HEK293 (cell line): Measurements from ENCODE around the gene RBBP5.

Experiments used
- CTCF ChIA-PET: fragments of 350-600 bp; formaldehyde crosslinking; extraction: SDS; loops from one replicate; lab custom pipeline; 2021; ENCODE audit warnings: antibody characterized with exemption; lab: Yijun Ruan, JAX
- POLR2A ChIA-PET: fragments of 300-600 bp; formaldehyde crosslinking; extraction: SDS; loops from one replicate; lab custom pipeline; 2020; ENCODE audit warnings: antibody characterized with exemption, inconsistent platforms; lab: Yijun Ruan, JAX
- H3K27ac ChIP-seq: fragments of 200-500 bp; sonication (Bioruptor generic); 2 replicates; pipeline ENCODE4 v1.5.1; 2014; ENCODE audit warnings: low read depth, low read length, control low read depth, inconsistent platforms; ENCODE audit errors: extremely low read depth
- H3K36me3 ChIP-seq, 2 experiments: fragments of 200-500 bp in 1 of 2; sonication (Bioruptor generic) in 1 of 2; 1 replicate in 1 of 2; 2 replicates in 1 of 2; pipeline ENCODE4 v1.5.1; 2014 to 2017; ENCODE audit warnings: inconsistent platforms in 2 of 2, low read length in 2 of 2; ENCODE audit not compliant: control insufficient read depth in 2 of 2, insufficient read depth in 1 of 2
- H3K4me1 ChIP-seq: fragments of 200-500 bp; sonication (Bioruptor generic); 2 replicates; pipeline ENCODE4 v1.5.1; 2014; ENCODE audit warnings: mild to moderate bottlenecking, low read length, inconsistent platforms; ENCODE audit not compliant: control insufficient read depth, insufficient read depth
- H3K4me3 ChIP-seq: 2 replicates; pipeline ENCODE4 v1.5.1; 2011; ENCODE audit warnings: low read depth, mild to moderate bottlenecking, control low read depth, low read length, moderate library complexity
- H3K9me3 ChIP-seq: fragments of 200-500 bp; sonication (Bioruptor generic); 2 replicates; pipeline ENCODE4 v1.5.1; 2014; ENCODE audit warnings: low read depth, low read length, inconsistent platforms; ENCODE audit not compliant: control insufficient read depth, insufficient read depth
- AEBP2 ChIP-seq: fragments of 450-650 bp; formaldehyde crosslinking; IDR thresholded peaks from 2 replicates; pipeline ENCODE4 v1.5.1; 2016; ENCODE audit warnings: missing biosample characterization, missing genetic modification characterization, borderline replicate concordance
- ELK4 ChIP-seq: IDR thresholded peaks from 2 replicates; pipeline ENCODE4 v1.6.1; 2011; ENCODE audit warnings: mild to moderate bottlenecking, low read depth, low read length, borderline replicate concordance
- GLI4 ChIP-seq: fragments of 450-650 bp; formaldehyde crosslinking; IDR thresholded peaks from 2 replicates; pipeline ENCODE4 v1.5.1; 2016; ENCODE audit warnings: missing biosample characterization, missing genetic modification characterization
- HIC1 ChIP-seq: fragments of 450-650 bp; formaldehyde crosslinking; IDR thresholded peaks from 2 replicates; pipeline ENCODE4 v1.5.1; 2016; ENCODE audit warnings: missing biosample characterization, missing genetic modification characterization
- HOXC10 ChIP-seq: sonication (generic); formaldehyde crosslinking; IDR thresholded peaks from 2 replicates; pipeline ENCODE4 v1.8.1; 2023; ENCODE audit warnings: mild to moderate bottlenecking, missing genetic modification reagents
- INSM2 ChIP-seq: fragments of 450-650 bp; formaldehyde crosslinking; IDR thresholded peaks from 2 replicates; pipeline ENCODE4 v1.5.1; 2016; ENCODE audit warnings: missing biosample characterization, missing genetic modification characterization
- PRDM1 ChIP-seq: fragments of 450-650 bp; formaldehyde crosslinking; IDR thresholded peaks from 2 replicates; pipeline ENCODE4; 2016; ENCODE audit warnings: missing biosample characterization, missing genetic modification characterization
- RBAK ChIP-seq: fragments of 450-650 bp; formaldehyde crosslinking; IDR thresholded peaks from 2 replicates; pipeline ENCODE4 v1.5.1; 2016; ENCODE audit warnings: missing biosample characterization, missing genetic modification characterization
- SP3 ChIP-seq: fragments of 450-650 bp; formaldehyde crosslinking; IDR thresholded peaks from 2 replicates; pipeline ENCODE4 v1.5.1; 2016; ENCODE audit warnings: missing biosample characterization, missing genetic modification characterization
- YY1 ChIP-seq: fragments of 450-650 bp; formaldehyde crosslinking; IDR thresholded peaks from 2 replicates; pipeline ENCODE4 v1.5.1; 2018; ENCODE audit warnings: missing biosample characterization, missing genetic modification characterization
- ZBTB17 ChIP-seq: fragments of 450-650 bp; formaldehyde crosslinking; IDR thresholded peaks from 2 replicates; pipeline ENCODE4 v1.5.1; 2016; ENCODE audit warnings: missing biosample characterization, missing genetic modification characterization
- ZBTB26 ChIP-seq: fragments of 450-650 bp; formaldehyde crosslinking; optimal IDR thresholded peaks from 2 replicates; pipeline ENCODE3; 2016; ENCODE audit warnings: missing biosample characterization, mild to moderate bottlenecking, missing genetic modification characterization
- ZBTB49 ChIP-seq: fragments of 450-650 bp; formaldehyde crosslinking; IDR thresholded peaks from 2 replicates; pipeline ENCODE4 v1.5.1; 2016; ENCODE audit warnings: missing biosample characterization, missing genetic modification characterization, low read depth
- ZNF114 ChIP-seq: fragments of 450-650 bp; formaldehyde crosslinking; IDR thresholded peaks from 2 replicates; pipeline ENCODE4 v1.5.0; 2017; ENCODE audit warnings: missing biosample characterization, missing genetic modification characterization
- ZNF138 ChIP-seq: fragments of 450-650 bp; formaldehyde crosslinking; IDR thresholded peaks from 2 replicates; pipeline ENCODE4 v1.5.1; 2016; ENCODE audit warnings: missing biosample characterization, missing genetic modification characterization, borderline replicate concordance
- ZNF155 ChIP-seq: fragments of 450-650 bp; formaldehyde crosslinking; IDR thresholded peaks from 2 replicates; pipeline ENCODE4 v1.5.1; 2016; ENCODE audit warnings: missing biosample characterization, missing genetic modification characterization
- ZNF157 ChIP-seq: fragments of 450-650 bp; formaldehyde crosslinking; IDR thresholded peaks from 2 replicates; pipeline ENCODE4 v1.5.1; 2016; ENCODE audit warnings: missing biosample characterization, missing genetic modification characterization
- ZNF350 ChIP-seq: fragments of 450-650 bp; formaldehyde crosslinking; IDR thresholded peaks from 2 replicates; pipeline ENCODE4 v1.5.0; 2017; ENCODE audit warnings: missing biosample characterization, mild to moderate bottlenecking, missing genetic modification characterization
- ZNF404 ChIP-seq: fragments of 450-650 bp; formaldehyde crosslinking; IDR thresholded peaks from 2 replicates; pipeline ENCODE4 v1.5.1; 2017; ENCODE audit warnings: missing biosample characterization, missing genetic modification characterization
- ZNF555 ChIP-seq: fragments of 450-650 bp; formaldehyde crosslinking; conservative IDR thresholded peaks from 2 replicates; pipeline ENCODE4 v1.5.1; 2017; ENCODE audit warnings: missing biosample characterization, mild to moderate bottlenecking, missing genetic modification characterization, inconsistent platforms
- ZNF692 ChIP-seq: fragments of 450-650 bp; formaldehyde crosslinking; IDR thresholded peaks from 2 replicates; pipeline ENCODE4 v1.5.1; 2016; ENCODE audit warnings: missing biosample characterization, missing genetic modification characterization
- ZNF707 ChIP-seq: fragments of 450-650 bp; formaldehyde crosslinking; IDR thresholded peaks from 2 replicates; pipeline ENCODE4 v1.5.1; 2016; ENCODE audit warnings: missing biosample characterization, missing genetic modification characterization
- ZNF792 ChIP-seq: fragments of 450-650 bp; formaldehyde crosslinking; IDR thresholded peaks from 2 replicates; pipeline ENCODE4 v1.5.1; 2016; ENCODE audit warnings: missing biosample characterization, missing genetic modification characterization

RBBP5 gene

GRCh38 chr1:205102404-205102803 lies 19.4 kb downstream of the RBBP5 start (continued):
- TF ChIP-seq ZNF692 (tag by site-specific recombination) = no peak
- no peak for TF ChIP-seq PRDM1
- no peak for TF ChIP-seq ZNF114 (tag by site-specific recombination)
- no peak for TF ChIP-seq SP3

GRCh38 chr1:205098242-205098641 lies 23.5 kb downstream of the RBBP5 start:
- H3K4me1 ChIP-seq = no peaks in the 10 kb centered on the region
- ChIA-PET POLR2A (no interaction called here), CTCF (interaction anchor here (1.1 to 1.5 kb wide), 2 partner anchors 109 to 158 kb away, joined by 3 read pairs; no protein-coding TSS in a partner anchor)
- TF ChIP-seq ZNF155 (no peak), ZNF792 (tag by site-specific recombination) (no peak), ZNF555 (tag by site-specific recombination) (no peak), ZNF707 (tag by site-specific recombination) (no peak), YY1 (tag by site-specific recombination) (no peak), HIC1 (tag by site-specific recombination) (no peak), INSM2 (no peak), ZNF138 (tag by site-specific recombination) (no peak), ZBTB26 (tag by site-specific recombination) (no peak), GLI4 (tag by site-specific recombination) (no peak), AEBP2 (tag by site-specific recombination) (no peak), ZBTB49 (tag by site-specific recombination) (no peak), ZBTB17 (tag by site-specific recombination) (no peak), ZNF350 (tag by site-specific recombination) (no peak), HOXC10 (no peak), RBAK (no peak), ZNF157 (tag by site-specific recombination) (no peak), ZNF404 (no peak), ELK4 (no peak)
- H3K27ac ChIP-seq = no peak overlapping the region
- no peak overlapping the region for H3K4me3 ChIP-seq
- H3K9me3 ChIP-seq = no peaks in the 10 kb centered on the region
- peaks cover 58 to 96% of the 10 kb centered on the region in 2 experiments for H3K36me3 ChIP-seq
